ENCODE data around the gene ASB12.

Gene ASB12

GRCh38 chrX:64186974-64187761, 43.2 kb downstream of the ASB12 start:
- no peak for DNase-seq (ENCODE audit: low read depth)

- no peak for DNase-seq (ENCODE audit: low read depth)
These were observed 46.0 kb downstream of the ASB12 start for GRCh38 chrX:64184396-64184795.

- no peak for DNase-seq (ENCODE audit: low read depth)
These were observed 48.2 kb downstream of the ASB12 start for GRCh38 chrX:64182208-64182607.

GRCh38 chrX:64176876-64177275, 53.5 kb downstream of the ASB12 start:
- DNase-seq (ENCODE audit: low read depth), result no peak

All from HS-5 (cell line).